ENCODE data around the gene DEPDC7. TPM values are rescaled to one million over a fixed set of nuclear protein-coding genes. Genes with fewer than 3 reads are reported as not detected.
"Not testable (repeated sequence)": the region's sequence is repeated elsewhere in the genome, so short reads cannot be mapped to it uniquely, and the experiment has no call there.

Gene DEPDC7
- total and polyA plus RNA-seq, 3 donors from 2014 or later: 14.9 to 47.7 (median 23.2) TPM

- Histone ChIP-seq H3K27me3 (no peaks in the 10 kb centered on the region), H3K4me1 (peaks cover 13% of the 10 kb centered on the region), H3K4me3 (no peak overlapping the region), H3K36me3 (ENCODE audit: low read depth, missing control alignments) (no peaks in the 10 kb centered on the region), H3K27ac (no peak overlapping the region), H3K9me3 (no peaks in the 10 kb centered on the region)
- intact Hi-C loops (cut with DNase I; ENCODE audit: low total_unique reads): no loop called here
- no peak for DNase-seq
- 91 to 95% methylated on average over 4 of the region's 4 CpGs for WGBS, 2 donors
- TF ChIP-seq POLR2A (IDR thresholded peaks at IDR 0.05): no peak
- TF ChIP-seq, protein P1, sequence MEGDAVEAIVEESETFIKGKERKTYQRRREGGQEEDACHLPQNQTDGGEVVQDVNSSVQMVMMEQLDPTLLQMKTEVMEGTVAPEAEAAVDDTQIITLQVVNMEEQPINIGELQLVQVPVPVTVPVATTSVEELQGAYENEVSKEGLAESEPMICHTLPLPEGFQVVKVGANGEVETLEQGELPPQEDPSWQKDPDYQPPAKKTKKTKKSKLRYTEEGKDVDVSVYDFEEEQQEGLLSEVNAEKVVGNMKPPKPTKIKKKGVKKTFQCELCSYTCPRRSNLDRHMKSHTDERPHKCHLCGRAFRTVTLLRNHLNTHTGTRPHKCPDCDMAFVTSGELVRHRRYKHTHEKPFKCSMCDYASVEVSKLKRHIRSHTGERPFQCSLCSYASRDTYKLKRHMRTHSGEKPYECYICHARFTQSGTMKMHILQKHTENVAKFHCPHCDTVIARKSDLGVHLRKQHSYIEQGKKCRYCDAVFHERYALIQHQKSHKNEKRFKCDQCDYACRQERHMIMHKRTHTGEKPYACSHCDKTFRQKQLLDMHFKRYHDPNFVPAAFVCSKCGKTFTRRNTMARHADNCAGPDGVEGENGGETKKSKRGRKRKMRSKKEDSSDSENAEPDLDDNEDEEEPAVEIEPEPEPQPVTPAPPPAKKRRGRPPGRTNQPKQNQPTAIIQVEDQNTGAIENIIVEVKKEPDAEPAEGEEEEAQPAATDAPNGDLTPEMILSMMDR (IDR thresholded peaks at IDR 0.05): no peak
Observed at GRCh38 chr11:33044285-33044756, 28.6 kb downstream of the DEPDC7 start.

DNA sequence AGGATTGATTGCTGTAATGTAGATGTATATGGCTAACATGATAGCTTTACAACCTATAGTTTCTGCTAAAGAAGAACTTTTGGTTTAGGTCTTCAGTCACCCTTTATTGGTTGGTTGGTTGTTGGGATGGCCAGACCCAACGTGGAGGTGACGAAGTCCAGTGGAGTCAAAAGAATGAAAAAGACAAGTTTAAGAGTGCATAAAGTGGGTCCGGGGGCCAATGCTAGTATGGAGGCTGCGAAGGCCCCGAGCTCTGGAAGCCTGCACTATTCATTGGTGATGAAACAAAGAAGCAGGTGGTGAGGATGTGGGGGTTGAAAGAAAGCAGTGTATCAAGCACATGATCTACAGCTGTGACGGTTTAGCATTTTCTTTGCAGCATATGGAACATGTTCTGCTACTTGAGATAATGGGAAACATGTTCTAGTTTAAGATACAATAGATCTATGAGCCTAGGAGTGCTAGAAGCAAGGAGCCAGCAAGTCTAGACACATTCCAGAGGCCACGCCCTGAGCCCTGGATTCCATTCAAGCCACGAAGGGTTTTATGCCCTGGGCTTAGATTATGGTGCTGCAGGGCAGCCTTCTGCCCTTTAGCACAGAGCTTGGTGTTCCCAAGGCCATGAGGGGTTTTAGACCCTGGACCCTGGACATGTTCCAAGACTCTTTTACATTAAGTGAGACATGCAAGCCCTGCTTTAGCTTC lies 30.0 kb downstream of the DEPDC7 start:
- intact Hi-C loops (cut with DNase I; ENCODE audit: low total_unique reads): no loop called here
- WGBS, 2 donors: 82 to 87% methylated on average over 8 of the region's 8 CpGs
- Histone ChIP-seq H3K9me3 (no peaks in the 10 kb centered on the region), H3K27me3 (no peaks in the 10 kb centered on the region), H3K36me3 (ENCODE audit: low read depth, missing control alignments) (no peaks in the 10 kb centered on the region), H3K4me3 (no peak overlapping the region), H3K4me1 (peaks cover 6% of the 10 kb centered on the region), H3K27ac (no peak overlapping the region)
- TF ChIP-seq POLR2A (IDR thresholded peaks at IDR 0.05): no peak
- TF ChIP-seq, protein P1 (IDR thresholded peaks at IDR 0.05): no peak
- DNase-seq: no peak

GRCh38 chr11:33048701-33049100 lies 33.0 kb downstream of the DEPDC7 start:
- H3K9me3 ChIP-seq; H3K4me3 ChIP-seq; DNase-seq; intact Hi-C loops (cut with DNase I; ENCODE audit: low total_unique reads); H3K27me3 ChIP-seq; H3K4me1 ChIP-seq; H3K36me3 ChIP-seq (ENCODE audit: low read depth, missing control alignments); H3K27ac ChIP-seq: not testable (repeated sequence)
- 68 to 72% methylated on average over 6 of the region's 6 CpGs for WGBS, 2 donors

- H3K4me1 ChIP-seq: not testable (repeated sequence)
Observed at GRCh38 chr11:33049565-33050408, 34.1 kb downstream of the DEPDC7 start.

GRCh38 chr11:33052231-33052630 lies 36.6 kb downstream of the DEPDC7 start:
- Histone ChIP-seq H3K9me3 (no peaks in the 10 kb centered on the region), H3K36me3 (ENCODE audit: low read depth, missing control alignments) (no peaks in the 10 kb centered on the region), H3K27me3 (no peaks in the 10 kb centered on the region), H3K4me1 (peaks cover 5% of the 10 kb centered on the region), H3K4me3 (no peak overlapping the region), H3K27ac (no peak overlapping the region)
- no peak for DNase-seq
- intact Hi-C loops (cut with DNase I; ENCODE audit: low total_unique reads): no loop called here
- WGBS, 2 donors: 83 to 85% methylated on average over 2 of the region's 2 CpGs
- TF ChIP-seq, protein P1 (IDR thresholded peaks at IDR 0.05): no peak
- no peak for TF ChIP-seq POLR2A (IDR thresholded peaks at IDR 0.05)

More at GRCh38 chr11:33049565-33050408, 34.1 kb downstream of the DEPDC7 start:
- WGBS, 2 donors: 82 to 95% methylated on average over 2 to 3 of the region's 3 CpGs
- H3K27me3 ChIP-seq; intact Hi-C loops (cut with DNase I; ENCODE audit: low total_unique reads); H3K9me3 ChIP-seq; H3K36me3 ChIP-seq (ENCODE audit: low read depth, missing control alignments); DNase-seq; H3K27ac ChIP-seq; H3K4me3 ChIP-seq: not testable (repeated sequence)

Measured in testis (tissue), 3 donors.